Measurements from ENCODE around the gene MIOX. TPM values are rescaled to one million over a fixed set of nuclear protein-coding genes. Genes with fewer than 3 reads are reported as not detected.

MIOX gene
- total and polyA plus RNA-seq, 2 experiments from 2014 or later = not detected

DNA sequence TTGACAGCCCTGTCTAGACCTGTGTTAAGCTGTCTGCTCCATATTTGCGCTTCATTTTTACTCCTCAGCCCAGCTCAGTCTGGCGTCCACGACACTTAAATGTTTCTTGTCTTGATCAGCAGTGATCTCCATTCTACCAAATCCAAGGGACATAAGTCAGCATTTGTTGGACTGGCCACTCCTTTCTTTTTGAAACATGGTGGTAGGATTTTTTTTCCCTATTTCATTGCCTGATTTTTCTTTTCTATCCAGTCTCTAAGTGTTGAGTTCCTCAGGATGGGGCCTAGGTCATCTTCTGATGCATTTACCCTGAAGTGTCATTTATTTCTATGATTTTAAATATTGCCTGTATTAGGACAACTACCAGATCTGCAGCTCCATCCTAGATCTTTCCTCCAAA, 22.2 kb downstream of the MIOX start:
- Mint-ChIP-seq H3K9me3 (no peaks in the 10 kb centered on the region), H3K36me3 (ENCODE audit: low read depth) (no peaks in the 10 kb centered on the region; the same call in 2 of the 3 replicates), H3K27ac (peak overlapping the region; percentile 90), H3K4me1 (peaks cover 10% of the 10 kb centered on the region), H3K4me3 (peak overlapping the region; percentile 87), H3K27me3 (ENCODE audit: insufficient read depth, low read depth, poor library complexity) (peaks cover 8% of the 10 kb centered on the region)
- Histone ChIP-seq H3K9me2 (ENCODE audit: insufficient read depth) (no peaks in the 10 kb centered on the region), H3K79me2 (replicated peaks; ENCODE audit: insufficient read depth) (peaks cover 49% of the 10 kb centered on the region), H3K4me2 (peak overlapping the region; percentile 97), H3K27me3 (ENCODE audit: insufficient read depth) (no peaks in the 10 kb centered on the region), H2AFZ (no peak overlapping the region), H3F3A (replicated peaks; ENCODE audit: low read depth) (0 out of 2 replicates have a peak, but pooled peaks cover 6% of the 10 kb centered on the region), H3K4me1 (ENCODE audit: insufficient read depth) (peaks cover 7% of the 10 kb centered on the region), H3K27ac (ENCODE audit: low read depth) (no peak overlapping the region), H3K36me3 (ENCODE audit: insufficient read depth) (no peaks in the 10 kb centered on the region), H4K20me1 (replicated peaks; ENCODE audit: insufficient read depth) (peaks cover 30% of the 10 kb centered on the region), H3K4me3 (peak overlapping the region; percentile 87)
- DNase-seq (ENCODE audit: low spot score) (no peak), ATAC-seq (no peak)
- no peak for TF ChIP-seq EZH2phosphoT487 (IDR thresholded peaks at IDR 0.05; ENCODE audit: unreplicated experiment)
- TF ChIP-seq STAT1 (IDR thresholded peaks at IDR 0.05; ENCODE audit: unreplicated experiment) = no peak
- no peak for TF ChIP-seq POLR2AphosphoS5 (IDR thresholded peaks at IDR 0.05; ENCODE audit: low read depth)
- TF ChIP-seq ETS1 (IDR thresholded peaks at IDR 0.05) = no peak
- TF ChIP-seq CREB1 (CRISPR knock-in tag; IDR thresholded peaks at IDR 0.05; ENCODE audit: low read depth) = no peak
- no peak for TF ChIP-seq EZH2 (IDR thresholded peaks at IDR 0.05; ENCODE audit: low read depth, unreplicated experiment)
- no peak for TF ChIP-seq NANOG (IDR thresholded peaks at IDR 0.05; ENCODE audit: borderline replicate concordance)
- no peak for TF ChIP-seq ZNF331 (CRISPR knock-in tag; IDR thresholded peaks at IDR 0.05; ENCODE audit: low read depth)
- TF ChIP-seq ZNF114 (CRISPR knock-in tag; IDR thresholded peaks at IDR 0.05) = no peak
- no peak for TF ChIP-seq JUNB (IDR thresholded peaks at IDR 0.05; ENCODE audit: unreplicated experiment)
- TF ChIP-seq, protein P1, sequence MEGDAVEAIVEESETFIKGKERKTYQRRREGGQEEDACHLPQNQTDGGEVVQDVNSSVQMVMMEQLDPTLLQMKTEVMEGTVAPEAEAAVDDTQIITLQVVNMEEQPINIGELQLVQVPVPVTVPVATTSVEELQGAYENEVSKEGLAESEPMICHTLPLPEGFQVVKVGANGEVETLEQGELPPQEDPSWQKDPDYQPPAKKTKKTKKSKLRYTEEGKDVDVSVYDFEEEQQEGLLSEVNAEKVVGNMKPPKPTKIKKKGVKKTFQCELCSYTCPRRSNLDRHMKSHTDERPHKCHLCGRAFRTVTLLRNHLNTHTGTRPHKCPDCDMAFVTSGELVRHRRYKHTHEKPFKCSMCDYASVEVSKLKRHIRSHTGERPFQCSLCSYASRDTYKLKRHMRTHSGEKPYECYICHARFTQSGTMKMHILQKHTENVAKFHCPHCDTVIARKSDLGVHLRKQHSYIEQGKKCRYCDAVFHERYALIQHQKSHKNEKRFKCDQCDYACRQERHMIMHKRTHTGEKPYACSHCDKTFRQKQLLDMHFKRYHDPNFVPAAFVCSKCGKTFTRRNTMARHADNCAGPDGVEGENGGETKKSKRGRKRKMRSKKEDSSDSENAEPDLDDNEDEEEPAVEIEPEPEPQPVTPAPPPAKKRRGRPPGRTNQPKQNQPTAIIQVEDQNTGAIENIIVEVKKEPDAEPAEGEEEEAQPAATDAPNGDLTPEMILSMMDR (conservative IDR thresholded peaks at IDR 0.05; ENCODE audit: low read depth in 2 of 2) = no peak
- TF ChIP-seq ZNF462 (CRISPR knock-in tag; IDR thresholded peaks at IDR 0.05) = no peak
- TF ChIP-seq, protein P2, sequence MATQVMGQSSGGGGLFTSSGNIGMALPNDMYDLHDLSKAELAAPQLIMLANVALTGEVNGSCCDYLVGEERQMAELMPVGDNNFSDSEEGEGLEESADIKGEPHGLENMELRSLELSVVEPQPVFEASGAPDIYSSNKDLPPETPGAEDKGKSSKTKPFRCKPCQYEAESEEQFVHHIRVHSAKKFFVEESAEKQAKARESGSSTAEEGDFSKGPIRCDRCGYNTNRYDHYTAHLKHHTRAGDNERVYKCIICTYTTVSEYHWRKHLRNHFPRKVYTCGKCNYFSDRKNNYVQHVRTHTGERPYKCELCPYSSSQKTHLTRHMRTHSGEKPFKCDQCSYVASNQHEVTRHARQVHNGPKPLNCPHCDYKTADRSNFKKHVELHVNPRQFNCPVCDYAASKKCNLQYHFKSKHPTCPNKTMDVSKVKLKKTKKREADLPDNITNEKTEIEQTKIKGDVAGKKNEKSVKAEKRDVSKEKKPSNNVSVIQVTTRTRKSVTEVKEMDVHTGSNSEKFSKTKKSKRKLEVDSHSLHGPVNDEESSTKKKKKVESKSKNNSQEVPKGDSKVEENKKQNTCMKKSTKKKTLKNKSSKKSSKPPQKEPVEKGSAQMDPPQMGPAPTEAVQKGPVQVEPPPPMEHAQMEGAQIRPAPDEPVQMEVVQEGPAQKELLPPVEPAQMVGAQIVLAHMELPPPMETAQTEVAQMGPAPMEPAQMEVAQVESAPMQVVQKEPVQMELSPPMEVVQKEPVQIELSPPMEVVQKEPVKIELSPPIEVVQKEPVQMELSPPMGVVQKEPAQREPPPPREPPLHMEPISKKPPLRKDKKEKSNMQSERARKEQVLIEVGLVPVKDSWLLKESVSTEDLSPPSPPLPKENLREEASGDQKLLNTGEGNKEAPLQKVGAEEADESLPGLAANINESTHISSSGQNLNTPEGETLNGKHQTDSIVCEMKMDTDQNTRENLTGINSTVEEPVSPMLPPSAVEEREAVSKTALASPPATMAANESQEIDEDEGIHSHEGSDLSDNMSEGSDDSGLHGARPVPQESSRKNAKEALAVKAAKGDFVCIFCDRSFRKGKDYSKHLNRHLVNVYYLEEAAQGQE (IDR thresholded peaks at IDR 0.05; ENCODE audit: unreplicated experiment) = no peak
